ENCODE measurements around the gene ECSIT. TPM values are rescaled to one million over a fixed set of nuclear protein-coding genes. Genes with fewer than 3 reads are reported as not detected.

ECSIT gene
- total RNA-seq, 1 experiment from 2014 or later, result 39.4 TPM

GRCh38 chr19:11552666-11553372 is 23.9 kb upstream of the ECSIT start:
- no TSS peak for BruUV-seq (replicated peaks)
- in situ Hi-C loops (cut with HindIII; ENCODE audit: low pct_unique_long_range_greater_than_20kb, low sequenced_read_pairs) (loop anchor here (25.0 kb wide), 1 partner anchor 241 kb away; no protein-coding TSS in a partner anchor), intact Hi-C loops (cut with micrococcal nuclease; ENCODE audit: unreplicated experiment) (no loop called here)
- no peaks in the 10 kb centered on the region for H3K4me1 ChIP-seq (ENCODE audit: control insufficient read depth, insufficient read depth, low read length)
- H3K27ac ChIP-seq (ENCODE audit: low read length), result no peak overlapping the region
- ChIA-PET POLR2A (no interaction called here), CTCF (interaction anchor here (1.2 kb wide), 1 partner anchor 40 kb away, joined by 3 read pairs; no protein-coding TSS in a partner anchor)
- ATAC-seq, result no peak
- H3K4me3 ChIP-seq (ENCODE audit: low read depth in 2 of 2, low read length in 2 of 2), result no peak overlapping the region
- DNase-seq (ENCODE audit: low read depth, low spot score), result no peak
- TF ChIP-seq, protein P1, sequence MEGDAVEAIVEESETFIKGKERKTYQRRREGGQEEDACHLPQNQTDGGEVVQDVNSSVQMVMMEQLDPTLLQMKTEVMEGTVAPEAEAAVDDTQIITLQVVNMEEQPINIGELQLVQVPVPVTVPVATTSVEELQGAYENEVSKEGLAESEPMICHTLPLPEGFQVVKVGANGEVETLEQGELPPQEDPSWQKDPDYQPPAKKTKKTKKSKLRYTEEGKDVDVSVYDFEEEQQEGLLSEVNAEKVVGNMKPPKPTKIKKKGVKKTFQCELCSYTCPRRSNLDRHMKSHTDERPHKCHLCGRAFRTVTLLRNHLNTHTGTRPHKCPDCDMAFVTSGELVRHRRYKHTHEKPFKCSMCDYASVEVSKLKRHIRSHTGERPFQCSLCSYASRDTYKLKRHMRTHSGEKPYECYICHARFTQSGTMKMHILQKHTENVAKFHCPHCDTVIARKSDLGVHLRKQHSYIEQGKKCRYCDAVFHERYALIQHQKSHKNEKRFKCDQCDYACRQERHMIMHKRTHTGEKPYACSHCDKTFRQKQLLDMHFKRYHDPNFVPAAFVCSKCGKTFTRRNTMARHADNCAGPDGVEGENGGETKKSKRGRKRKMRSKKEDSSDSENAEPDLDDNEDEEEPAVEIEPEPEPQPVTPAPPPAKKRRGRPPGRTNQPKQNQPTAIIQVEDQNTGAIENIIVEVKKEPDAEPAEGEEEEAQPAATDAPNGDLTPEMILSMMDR (IDR thresholded peaks at IDR 0.05), result no peak
- no peak for TF ChIP-seq REST (IDR thresholded peaks at IDR 0.05; ENCODE audit: insufficient read depth in 1 of 2, low read depth in 2 of 2, low read length in 1 of 2)
- TF ChIP-seq SIN3A (IDR thresholded peaks at IDR 0.05; ENCODE audit: borderline replicate concordance, insufficient read depth, low read depth, low read length), result no peak
- no peak for TF ChIP-seq TCF7L2 (IDR thresholded peaks at IDR 0.05; ENCODE audit: low read depth, low read length)
- no peak for TF ChIP-seq POLR2AphosphoS5 (IDR thresholded peaks at IDR 0.05; ENCODE audit: low read depth, low read length)
- no peaks in the 10 kb centered on the region for H3K36me3 ChIP-seq (ENCODE audit: control insufficient read depth, insufficient read depth, low read length)
- no peaks in the 10 kb centered on the region for H3K9me3 ChIP-seq (ENCODE audit: control insufficient read depth, insufficient read depth, low read depth, low read length)
- no peaks in the 10 kb centered on the region for H3K27me3 ChIP-seq (ENCODE audit: control insufficient read depth, insufficient read depth, low read length)

- no peak overlapping the region for H3K27ac ChIP-seq (ENCODE audit: low read length)
- intact Hi-C loops (cut with micrococcal nuclease; ENCODE audit: unreplicated experiment), result no loop called here
- POLR2A ChIA-PET, result interaction anchor here (0.5 kb wide), 1 partner anchor 13 kb away, joined by 13 read pairs; the partner anchor contains the start of gene CNN1
- in situ Hi-C loops (cut with HindIII; ENCODE audit: low pct_unique_long_range_greater_than_20kb, low sequenced_read_pairs), result loop anchor here (25.0 kb wide), 1 partner anchor 239 kb away; no protein-coding TSS in a partner anchor
- CTCF ChIA-PET, result interaction anchor here (1.2 kb wide), 1 partner anchor 39 kb away, joined by 3 read pairs; no protein-coding TSS in a partner anchor
- no peak overlapping the region for H3K4me3 ChIP-seq (ENCODE audit: low read depth in 2 of 2, low read length in 2 of 2)
- DNase-seq (ENCODE audit: low read depth, low spot score) (no peak), ATAC-seq (peak; percentile 76)
- BruUV-seq (replicated peaks), result no TSS peak
- H3K4me1 ChIP-seq (ENCODE audit: control insufficient read depth, insufficient read depth, low read length), result no peaks in the 10 kb centered on the region
- H3K36me3 ChIP-seq (ENCODE audit: control insufficient read depth, insufficient read depth, low read length), result no peaks in the 10 kb centered on the region
- TF ChIP-seq, protein P1 (IDR thresholded peaks at IDR 0.05), result no peak; the same call in 1 of the 2 replicates
- no peak for TF ChIP-seq REST (IDR thresholded peaks at IDR 0.05; ENCODE audit: insufficient read depth in 1 of 2, low read depth in 2 of 2, low read length in 1 of 2)
- no peak for TF ChIP-seq SIN3A (IDR thresholded peaks at IDR 0.05; ENCODE audit: borderline replicate concordance, insufficient read depth, low read depth, low read length)
- no peak for TF ChIP-seq TCF7L2 (IDR thresholded peaks at IDR 0.05; ENCODE audit: low read depth, low read length)
- TF ChIP-seq POLR2AphosphoS5 (IDR thresholded peaks at IDR 0.05; ENCODE audit: low read depth, low read length), result no peak
- H3K27me3 ChIP-seq (ENCODE audit: control insufficient read depth, insufficient read depth, low read length), result no peaks in the 10 kb centered on the region
- H3K9me3 ChIP-seq (ENCODE audit: control insufficient read depth, insufficient read depth, low read depth, low read length), result no peaks in the 10 kb centered on the region
Measured at GRCh38 chr19:11551603-11552235, 22.8 kb upstream of the ECSIT start.
